Activated CD8-positive, alpha-beta T cell treated with anti-CD3 and anti-CD28 coated beads for 36 hours (primary cell): Measurements from ENCODE around the gene TTPAL. TPM values are rescaled to one million over a fixed set of nuclear protein-coding genes. Genes with fewer than 3 reads are reported as not detected.

Experiments used
- ATAC-seq: fragments of 200-7000 bp; cut with Tn5 transposase; one replicate; pipeline ENCODE4 v1.10.0; 2021; ENCODE audit warnings: mild to moderate bottlenecking, moderate library complexity
- CTCF ChIA-PET: fragments of 350-600 bp; sonication (Branson Sonifier 250); formaldehyde crosslinking; loops from one replicate; lab custom pipeline; 2021; ENCODE audit warnings: antibody characterized with exemption; lab: Charles Lee
- POLR2A ChIA-PET: fragments of 350-600 bp; sonication (Branson Sonifier 250); formaldehyde crosslinking; loops from one replicate; lab custom pipeline; 2021; ENCODE audit warnings: antibody characterized with exemption; lab: Charles Lee
- DNase-seq: peaks from one replicate; pipeline ENCODE4 v3.0.0-alpha.2; 2020
- H3K27ac Mint-ChIP-seq: one replicate; pipeline ENCODE4 v1.8.0; 2021; ENCODE audit warnings: mild to moderate bottlenecking, mixed read lengths
- H3K27me3 Mint-ChIP-seq: one replicate; pipeline ENCODE4 v1.8.0; 2021; ENCODE audit warnings: mixed read lengths
- H3K36me3 Mint-ChIP-seq: one replicate; pipeline ENCODE4 v1.8.0; 2021; ENCODE audit warnings: low read depth, mixed read lengths
- H3K4me1 Mint-ChIP-seq: one replicate; pipeline ENCODE4 v1.8.0; 2021; ENCODE audit warnings: low read depth, mixed read lengths
- H3K4me3 Mint-ChIP-seq: one replicate; pipeline ENCODE4 v1.8.0; 2021; ENCODE audit warnings: mild to moderate bottlenecking, moderate library complexity, mixed read lengths
- H3K9me3 Mint-ChIP-seq: one replicate; pipeline ENCODE4 v1.8.0; 2021; ENCODE audit warnings: mixed read lengths
- intact Hi-C: fragments of 100-400 bp; cut with micrococcal nuclease; formaldehyde crosslinking; loops from one replicate; pipeline ENCODE4 v1.10.0; 2022
- total RNA-seq, 2 experiments: library from RNA; stranded (reverse); gene quantifications; one replicate each; pipeline ENCODE4 v1.2.3, GENCODE V29; 2021
- TF ChIP-seq, protein P1 (sequence below): fragments of 200-600 bp; IDR thresholded peaks from one replicate; pipeline ENCODE4 v1.8.0; 2022; ENCODE audit warnings: antibody characterized with exemption, mild to moderate bottlenecking

Gene TTPAL
- total RNA-seq, 2 experiments from 2014 or later = 15.2 to 19.5 TPM

DNA sequence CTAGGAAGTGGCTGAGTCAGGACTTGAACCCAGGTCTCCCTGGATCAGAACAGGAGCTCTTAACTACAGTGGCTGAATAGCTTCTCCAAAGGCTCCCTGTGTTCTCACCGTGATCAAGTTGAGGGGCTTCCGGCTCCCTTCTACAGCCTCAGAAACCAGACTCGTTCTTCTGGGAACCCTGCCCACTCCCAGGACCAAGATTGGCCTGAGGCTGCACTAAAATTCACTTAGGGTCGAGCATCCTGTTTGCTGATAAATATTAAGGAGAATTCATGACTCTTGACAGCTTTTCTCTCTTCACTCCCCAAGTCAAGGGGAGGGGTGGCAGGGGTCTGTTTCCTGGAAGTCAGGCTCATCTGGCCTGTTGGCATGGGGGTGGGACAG, 44.6 kb upstream of the TTPAL start:
- ATAC-seq (no peak), DNase-seq (no peak)
- Mint-ChIP-seq H3K4me3 (no peak overlapping the region), H3K9me3 (no peaks in the 10 kb centered on the region), H3K36me3 (no peaks in the 10 kb centered on the region), H3K27me3 (peaks cover 6% of the 10 kb centered on the region), H3K27ac (no peak overlapping the region), H3K4me1 (no peaks in the 10 kb centered on the region)
- POLR2A ChIA-PET = no interaction called here
- TF ChIP-seq, protein P1, sequence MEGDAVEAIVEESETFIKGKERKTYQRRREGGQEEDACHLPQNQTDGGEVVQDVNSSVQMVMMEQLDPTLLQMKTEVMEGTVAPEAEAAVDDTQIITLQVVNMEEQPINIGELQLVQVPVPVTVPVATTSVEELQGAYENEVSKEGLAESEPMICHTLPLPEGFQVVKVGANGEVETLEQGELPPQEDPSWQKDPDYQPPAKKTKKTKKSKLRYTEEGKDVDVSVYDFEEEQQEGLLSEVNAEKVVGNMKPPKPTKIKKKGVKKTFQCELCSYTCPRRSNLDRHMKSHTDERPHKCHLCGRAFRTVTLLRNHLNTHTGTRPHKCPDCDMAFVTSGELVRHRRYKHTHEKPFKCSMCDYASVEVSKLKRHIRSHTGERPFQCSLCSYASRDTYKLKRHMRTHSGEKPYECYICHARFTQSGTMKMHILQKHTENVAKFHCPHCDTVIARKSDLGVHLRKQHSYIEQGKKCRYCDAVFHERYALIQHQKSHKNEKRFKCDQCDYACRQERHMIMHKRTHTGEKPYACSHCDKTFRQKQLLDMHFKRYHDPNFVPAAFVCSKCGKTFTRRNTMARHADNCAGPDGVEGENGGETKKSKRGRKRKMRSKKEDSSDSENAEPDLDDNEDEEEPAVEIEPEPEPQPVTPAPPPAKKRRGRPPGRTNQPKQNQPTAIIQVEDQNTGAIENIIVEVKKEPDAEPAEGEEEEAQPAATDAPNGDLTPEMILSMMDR = no peak
- CTCF ChIA-PET = no interaction called here
- intact Hi-C loops = no loop called here

DNA sequence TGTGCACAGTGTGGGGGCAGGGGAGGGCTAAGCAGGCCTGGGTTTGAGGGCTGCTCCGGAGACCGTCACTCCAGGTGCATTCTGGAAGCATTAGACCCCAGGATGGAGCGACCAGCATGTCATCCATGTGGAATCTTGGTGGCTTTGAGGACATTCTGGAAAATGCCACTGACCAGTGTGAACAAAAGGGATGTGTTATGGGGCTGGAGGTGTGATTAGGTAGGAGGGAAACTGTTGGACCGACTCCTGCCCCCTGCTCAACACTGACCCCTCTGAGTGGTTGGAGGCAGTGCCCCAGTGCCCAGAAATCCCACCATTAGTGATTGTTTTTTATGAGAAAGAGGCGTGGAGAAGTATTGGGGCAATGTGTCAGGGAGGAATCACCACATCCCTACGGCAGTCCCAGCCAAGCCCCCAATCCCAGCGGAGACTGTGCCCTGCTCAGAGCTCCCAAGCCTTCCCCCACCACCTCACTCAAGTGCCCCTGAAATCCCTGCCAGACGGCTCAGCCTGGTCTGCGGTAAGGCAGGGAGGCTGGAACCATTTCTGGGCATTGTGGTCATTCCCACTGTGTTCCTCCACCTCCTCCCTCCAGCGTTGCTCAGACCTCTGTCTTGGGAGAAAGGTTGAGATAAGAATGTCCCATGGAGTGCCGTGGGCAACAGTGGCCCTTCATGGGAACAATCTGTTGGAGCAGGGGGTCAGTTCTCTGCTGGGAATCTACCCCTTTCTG, 44.0 kb upstream of the TTPAL start:
- intact Hi-C loops = no loop called here
- ATAC-seq (no peak), DNase-seq (no peak)
- no peak overlapping the region for H3K27ac Mint-ChIP-seq
- no peaks in the 10 kb centered on the region for H3K36me3 Mint-ChIP-seq
- POLR2A ChIA-PET = no interaction called here
- peaks cover 6% of the 10 kb centered on the region for H3K27me3 Mint-ChIP-seq
- H3K4me3 Mint-ChIP-seq = no peak overlapping the region
- TF ChIP-seq, protein P1 = no peak
- CTCF ChIA-PET = no interaction called here
- no peaks in the 10 kb centered on the region for H3K9me3 Mint-ChIP-seq
- no peaks in the 10 kb centered on the region for H3K4me1 Mint-ChIP-seq

DNA sequence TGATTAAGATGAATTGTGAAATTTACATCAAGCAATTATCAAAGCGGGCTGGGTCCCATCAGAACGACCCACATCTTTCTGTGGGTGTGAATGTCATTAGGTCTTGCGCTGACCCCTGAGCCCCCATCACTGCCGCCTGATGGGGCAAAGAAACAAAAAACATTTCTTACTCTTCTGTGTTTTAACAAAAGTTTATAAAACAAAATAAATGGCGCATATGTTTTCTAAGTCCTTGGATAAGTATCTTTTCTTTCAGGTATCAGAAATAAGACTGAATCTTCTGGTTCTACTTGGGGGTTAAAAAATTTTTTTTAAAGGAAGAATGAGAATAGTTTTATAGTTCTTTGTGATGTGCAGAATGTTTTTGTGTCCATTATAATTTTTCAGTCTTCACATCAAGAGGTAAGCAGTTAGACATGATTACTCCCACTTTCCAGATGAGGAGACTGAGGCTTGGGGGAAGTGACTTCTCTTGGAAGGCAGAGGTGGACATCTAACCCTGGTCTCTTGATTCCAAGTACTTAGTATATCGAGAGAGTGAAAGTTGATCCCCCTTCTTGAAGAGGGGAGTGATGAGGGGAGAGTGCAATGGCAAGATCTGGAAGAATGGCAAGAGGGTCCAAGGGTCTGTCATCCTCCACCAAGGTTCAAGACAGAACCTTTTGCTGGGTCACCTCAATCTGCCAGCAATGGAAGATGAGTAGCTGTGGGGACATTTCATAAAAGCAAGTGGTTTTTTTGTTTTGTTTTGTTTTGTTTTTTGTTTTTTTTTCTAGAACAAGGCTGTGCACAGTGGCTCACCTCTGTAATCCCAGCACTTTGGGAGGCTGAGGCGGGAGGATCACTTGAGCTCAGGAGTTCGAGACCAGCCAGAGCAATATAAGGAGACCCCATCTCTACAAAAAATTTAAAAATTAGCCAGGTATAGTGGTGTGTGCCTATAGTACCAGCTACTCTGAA, 42.8 kb upstream of the TTPAL start:
- DNase-seq (no peak), ATAC-seq (no peak)
- no peak overlapping the region for H3K4me3 Mint-ChIP-seq
- no peaks in the 10 kb centered on the region for H3K4me1 Mint-ChIP-seq
- CTCF ChIA-PET = no interaction called here
- H3K36me3 Mint-ChIP-seq = no peaks in the 10 kb centered on the region
- H3K27me3 Mint-ChIP-seq = peaks cover 6% of the 10 kb centered on the region
- TF ChIP-seq, protein P1 = no peak
- H3K27ac Mint-ChIP-seq = no peak overlapping the region
- no peaks in the 10 kb centered on the region for H3K9me3 Mint-ChIP-seq
- POLR2A ChIA-PET = no interaction called here
- intact Hi-C loops = no loop called here

DNA sequence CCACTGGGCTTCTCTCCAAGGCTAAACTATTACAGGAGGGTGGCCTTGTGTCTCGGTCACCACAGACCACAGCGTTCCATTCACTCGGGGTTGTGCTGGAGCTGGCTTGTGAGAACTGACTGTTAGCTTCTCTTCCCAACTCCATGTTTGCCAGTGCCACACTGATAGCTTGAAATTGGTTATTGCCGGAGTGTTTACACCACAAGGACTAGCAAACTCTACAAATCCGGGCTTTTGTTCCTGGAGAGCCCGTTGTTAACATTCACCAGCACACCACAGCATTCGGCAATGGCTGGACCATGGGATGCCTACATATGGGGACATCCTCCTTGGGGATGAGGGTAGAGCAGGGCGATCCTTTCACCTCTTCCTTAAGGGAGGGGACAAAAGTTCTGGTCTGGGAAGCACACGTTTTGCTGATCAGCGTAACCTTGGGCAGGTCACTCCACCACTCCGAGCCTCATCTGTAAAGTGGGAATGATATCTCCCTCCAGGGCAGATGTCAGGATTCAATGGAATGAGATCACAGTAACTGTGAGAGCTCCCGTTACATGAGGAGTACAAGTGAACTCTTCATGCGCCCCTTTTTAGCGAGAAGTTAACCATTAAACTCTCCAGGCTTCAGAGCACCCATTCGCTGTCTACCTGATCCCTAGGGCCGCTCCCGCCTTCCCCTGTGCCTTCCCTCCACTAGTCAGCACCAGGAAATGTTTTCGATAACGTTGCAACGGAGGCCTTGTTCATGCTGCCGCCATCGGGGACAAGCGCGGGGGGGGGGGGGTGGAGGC, 41.7 kb upstream of the TTPAL start:
- peaks cover 6% of the 10 kb centered on the region for H3K27me3 Mint-ChIP-seq
- H3K4me3 Mint-ChIP-seq = no peak overlapping the region
- TF ChIP-seq, protein P1 = no peak
- ATAC-seq (no peak), DNase-seq (no peak)
- no peak overlapping the region for H3K27ac Mint-ChIP-seq
- ChIA-PET CTCF (interaction anchor here (1.4 kb wide), 1 partner anchor 15 kb away, joined by 5 read pairs; no protein-coding TSS in a partner anchor), POLR2A (no interaction called here)
- no peaks in the 10 kb centered on the region for H3K9me3 Mint-ChIP-seq
- no peaks in the 10 kb centered on the region for H3K4me1 Mint-ChIP-seq
- no peaks in the 10 kb centered on the region for H3K36me3 Mint-ChIP-seq
- intact Hi-C loops = no loop called here
